Measurements from ENCODE around the gene PAQR6.

DNA sequence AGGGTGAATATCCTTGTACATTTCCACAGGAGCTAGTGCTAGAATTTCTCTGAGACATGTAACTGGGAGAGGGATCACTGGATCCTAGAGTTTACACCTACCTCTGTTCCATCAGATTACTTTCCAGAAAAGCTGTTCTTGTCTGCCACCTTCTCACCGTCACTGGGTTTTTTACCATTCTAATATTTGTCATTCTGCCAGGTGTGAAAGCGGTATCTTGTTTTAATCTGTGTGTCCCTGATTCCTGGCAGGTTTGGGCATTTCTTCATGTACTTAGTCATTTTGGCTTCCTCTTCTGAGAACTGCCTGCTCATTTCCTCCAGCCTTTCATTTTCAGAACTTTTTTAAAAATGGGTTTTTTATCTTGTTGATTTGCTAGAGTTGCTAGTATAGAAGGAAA, 30.0 kb downstream of the PAQR6 start:
- TF ChIP-seq, protein P1, sequence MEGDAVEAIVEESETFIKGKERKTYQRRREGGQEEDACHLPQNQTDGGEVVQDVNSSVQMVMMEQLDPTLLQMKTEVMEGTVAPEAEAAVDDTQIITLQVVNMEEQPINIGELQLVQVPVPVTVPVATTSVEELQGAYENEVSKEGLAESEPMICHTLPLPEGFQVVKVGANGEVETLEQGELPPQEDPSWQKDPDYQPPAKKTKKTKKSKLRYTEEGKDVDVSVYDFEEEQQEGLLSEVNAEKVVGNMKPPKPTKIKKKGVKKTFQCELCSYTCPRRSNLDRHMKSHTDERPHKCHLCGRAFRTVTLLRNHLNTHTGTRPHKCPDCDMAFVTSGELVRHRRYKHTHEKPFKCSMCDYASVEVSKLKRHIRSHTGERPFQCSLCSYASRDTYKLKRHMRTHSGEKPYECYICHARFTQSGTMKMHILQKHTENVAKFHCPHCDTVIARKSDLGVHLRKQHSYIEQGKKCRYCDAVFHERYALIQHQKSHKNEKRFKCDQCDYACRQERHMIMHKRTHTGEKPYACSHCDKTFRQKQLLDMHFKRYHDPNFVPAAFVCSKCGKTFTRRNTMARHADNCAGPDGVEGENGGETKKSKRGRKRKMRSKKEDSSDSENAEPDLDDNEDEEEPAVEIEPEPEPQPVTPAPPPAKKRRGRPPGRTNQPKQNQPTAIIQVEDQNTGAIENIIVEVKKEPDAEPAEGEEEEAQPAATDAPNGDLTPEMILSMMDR (conservative IDR thresholded peaks at IDR 0.05; ENCODE audit: low read depth, low read length) = no peak
- TF ChIP-seq CEBPB (IDR thresholded peaks at IDR 0.05; ENCODE audit: low read depth, low read length) (no peak), RAD21 (IDR thresholded peaks at IDR 0.05; ENCODE audit: low read length) (no peak), FOS (IDR thresholded peaks at IDR 0.05; ENCODE audit: low read depth, low read length) (no peak), MAFK (IDR thresholded peaks at IDR 0.05; ENCODE audit: low read depth, low read length) (no peak), POLR2A (IDR thresholded peaks at IDR 0.05; ENCODE audit: low read depth, low read length) (no peak), RFX5 (IDR thresholded peaks at IDR 0.05; ENCODE audit: low read depth, low read length) (no peak), NFE2L2 (IDR thresholded peaks at IDR 0.05; ENCODE audit: low read depth, low read length) (no peak), ELK1 (IDR thresholded peaks at IDR 0.05; ENCODE audit: borderline replicate concordance, low read depth, low read length) (no peak), USF2 (IDR thresholded peaks at IDR 0.05; ENCODE audit: low read depth, low read length) (no peak)
